Left colon (tissue), 2 donors: ENCODE measurements around the gene MALL. TPM values are rescaled to one million over a fixed set of nuclear protein-coding genes. Genes with fewer than 3 reads are reported as not detected.
A peak's percentile ranks its signal among the peaks of the same experiment; 100 is the strongest.
"Not testable (repeated sequence)": the region's sequence is repeated elsewhere in the genome, so short reads cannot be mapped to it uniquely, and the experiment has no call there.

ENCODE experiments used
- ATAC-seq: fragments of 200-7000 bp; cut with Tn5 transposase; one replicate; pipeline ENCODE4 v1.9.1; 2020; ENCODE audit warnings: mild to moderate bottlenecking, moderate library complexity
- DNase-seq, 2 donors: peaks; one replicate each; pipeline ENCODE4 v3.0.0-alpha.2; 2020
- intact Hi-C, 2 donors: fragments of 100-400 bp; cut with DNase I in 1 of 2; cut with micrococcal nuclease in 1 of 2; formaldehyde crosslinking; loops; one replicate each; pipeline versions ENCODE4 v1.11.2 to v1.14.0; 2022; cut with DNase I, micrococcal nuclease
- long read RNA-seq: library from polyadenylated mRNA; unstranded; transcript quantifications from one replicate; pipeline ENCODE4 v2.0.0, GENCODE V29; 2021
- total RNA-seq, 2 donors: library from RNA; stranded (reverse); fragmentation: NEBNext Ultra II Directional; extraction: Animal tissue kit (Norgen Biotek cat#: 25700); gene quantifications; one replicate each; pipeline ENCODE4 v1.2.1, GENCODE V29; 2021
- donor health status: DM: no; HTN: no; CAD: no.
- donor health status: DM: yes; HTN: yes; CAD: no.

The MALL gene
- 100 to 1,000 TPM; 368 to 561 TPM for total RNA-seq
- long read RNA-seq, transcript MALL-201 (4 exons, 3,061 nt): major isoform, 828 of 967 reads
- long read RNA-seq, partial matches to known transcripts: 55 of 967 reads
- long read RNA-seq, other reads (novel, unspliced or antisense): 82 of 967 reads

DNA sequence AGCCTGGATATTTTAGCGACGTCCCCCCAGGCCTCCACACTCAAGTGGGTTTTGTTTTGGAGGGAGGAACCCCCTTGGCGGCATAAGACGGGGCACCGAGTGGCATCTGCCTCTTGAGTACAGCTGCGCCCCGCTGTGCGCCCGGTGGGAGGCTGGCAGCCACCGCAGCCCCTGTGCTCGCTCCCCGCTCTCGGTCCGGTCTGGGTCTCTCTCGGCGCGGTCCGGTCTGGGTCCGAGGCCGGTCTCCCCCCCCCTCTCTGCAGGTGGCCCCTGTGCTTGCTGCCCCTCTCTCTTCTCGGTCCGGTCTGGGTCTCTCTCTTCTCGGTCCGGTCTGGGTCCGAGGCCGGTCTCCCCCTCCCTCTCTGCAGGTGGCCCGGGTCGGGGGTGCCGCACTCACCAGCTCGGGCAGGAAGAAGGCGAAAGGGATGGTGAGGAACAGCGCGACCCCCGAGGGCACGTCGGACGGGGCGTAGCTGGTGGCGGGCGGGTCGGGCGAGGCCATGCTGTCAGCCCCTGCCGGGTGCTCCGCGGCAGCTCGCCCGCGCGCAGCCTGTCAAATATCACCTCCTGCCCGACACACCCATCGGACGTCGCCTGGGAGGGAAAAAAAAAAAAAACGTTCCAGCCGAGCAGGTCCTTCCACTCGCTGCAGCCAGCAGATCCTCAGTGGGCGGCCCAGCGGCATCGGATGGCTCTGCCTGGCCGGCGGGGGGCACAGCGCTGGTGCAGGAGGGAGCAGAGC, at the start of gene MALL:
Gene MALL (minus strand): TSS at position 532 of the 742 bp plus-strand sequence. CDS start 30 bp downstream, at position 502.
- ATAC-seq: peak; percentile 75
- intact Hi-C loops: no loop called here
- peak; percentile 72 to 76 for DNase-seq

DNA sequence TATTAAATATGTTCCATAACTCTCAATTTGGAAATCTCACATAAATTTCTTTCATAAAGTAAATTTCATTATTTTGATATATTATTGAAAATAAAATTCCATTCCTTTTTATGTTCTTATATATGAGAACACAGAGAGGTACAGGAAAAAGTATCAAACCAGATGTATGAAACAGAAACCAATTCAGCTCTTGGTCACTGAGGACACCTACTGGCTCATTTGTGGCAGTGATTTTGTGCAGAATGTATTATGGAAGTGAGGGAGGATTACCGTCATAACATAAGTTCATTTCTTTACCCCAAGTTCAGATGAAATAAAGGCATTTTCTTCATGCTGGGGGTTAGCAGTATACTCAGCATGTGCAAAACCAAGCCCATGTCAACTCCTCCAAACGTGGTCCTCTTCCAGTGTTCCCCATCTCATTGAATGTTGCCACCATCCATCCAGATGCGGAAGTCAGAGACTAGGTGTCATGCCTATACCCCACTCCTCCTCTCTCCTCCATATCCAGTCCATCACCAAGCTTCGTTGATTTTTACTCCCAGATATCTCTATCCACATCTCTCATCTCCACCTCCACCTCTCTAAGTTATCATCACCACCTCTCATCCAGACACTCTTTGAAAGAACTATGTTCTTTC, 41.7 kb upstream of the MALL start:
- DNase-seq: peak in 1 of 2 donors; percentile 13
- ATAC-seq: peak; percentile 92
- intact Hi-C loops: no loop called here

DNA sequence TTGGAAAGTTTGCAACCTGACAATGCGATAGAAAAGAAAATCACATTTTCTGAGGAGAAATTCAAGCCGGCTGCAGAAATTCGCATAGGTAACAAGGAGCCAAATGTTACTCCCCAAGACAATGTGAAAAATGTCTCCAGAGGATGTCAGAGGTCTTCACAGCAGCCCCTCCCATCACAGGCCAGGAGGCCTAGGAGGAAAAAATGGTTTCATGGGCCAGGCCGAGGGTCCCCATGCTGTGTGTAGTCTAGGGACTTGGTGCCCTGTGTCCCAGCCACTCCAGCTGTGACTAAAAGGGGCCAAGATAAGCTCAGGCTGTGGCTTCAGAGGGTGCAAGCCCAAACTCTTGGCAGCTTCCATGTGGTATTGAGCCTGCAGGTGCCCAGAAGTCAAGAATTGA, 39.2 kb upstream of the MALL start:
- intact Hi-C loops, ATAC-seq, DNase-seq: not testable (repeated sequence)

DNA sequence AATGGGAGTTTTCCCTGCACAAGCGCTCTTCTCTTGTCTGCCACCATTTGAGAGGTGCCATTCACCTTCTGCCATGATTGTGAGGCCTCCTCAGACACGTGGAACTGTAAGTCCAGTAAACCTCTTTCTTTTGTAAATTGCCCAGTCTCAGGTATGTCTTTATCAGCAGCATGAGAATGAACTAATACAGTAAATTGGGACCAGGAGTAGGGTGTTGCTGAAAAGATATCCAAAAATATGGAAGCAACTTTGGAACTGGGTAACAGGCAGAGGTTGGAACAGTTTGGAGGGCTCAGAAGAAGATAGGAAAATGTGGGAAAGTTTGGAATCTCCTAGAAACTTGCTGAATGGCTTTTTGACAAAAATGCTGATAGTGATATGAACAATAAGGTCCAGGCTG, 38.6 kb upstream of the MALL start:
- ATAC-seq, DNase-seq, intact Hi-C loops: not testable (repeated sequence)

DNA sequence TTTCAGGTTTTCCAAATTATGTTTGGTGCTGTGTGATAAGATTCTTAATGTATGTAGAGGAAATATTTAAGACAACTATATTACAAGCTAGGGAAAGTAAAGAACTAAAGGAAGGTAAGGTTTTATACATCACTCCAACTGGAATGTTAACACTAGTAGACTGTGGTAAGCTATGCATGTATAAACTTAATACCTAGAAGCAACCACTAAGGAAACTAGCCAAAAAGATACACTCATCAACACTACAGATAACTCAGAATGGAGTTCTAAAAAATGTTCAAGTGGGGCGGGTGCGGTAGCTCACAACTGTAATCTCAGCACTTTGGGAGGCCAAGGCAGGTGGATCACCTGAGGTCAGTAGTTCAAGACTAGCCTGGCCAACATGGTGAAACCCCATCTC, 37.8 kb upstream of the MALL start:
- intact Hi-C loops: no loop called here
- DNase-seq: no peak
- ATAC-seq: no peak

DNA sequence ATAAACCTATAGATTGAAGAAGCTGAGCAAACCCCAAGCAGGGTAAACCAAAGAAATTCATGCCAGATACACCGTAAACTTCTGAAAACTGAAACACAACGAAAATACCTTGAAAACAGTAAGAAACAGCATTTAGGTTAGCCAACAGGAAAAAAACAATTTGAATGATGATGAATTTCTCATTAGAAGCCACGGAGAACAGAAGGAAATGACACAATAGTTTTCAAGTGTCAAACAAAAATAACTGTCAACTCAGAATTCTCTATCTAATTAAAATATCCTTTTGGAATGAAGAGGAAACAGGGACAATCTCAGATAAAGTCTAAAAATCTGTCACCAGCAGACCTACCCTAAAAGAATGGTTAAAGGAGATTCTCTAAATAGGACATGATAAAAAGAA, 37.3 kb upstream of the MALL start:
- intact Hi-C loops: no loop called here
- ATAC-seq: no peak
- DNase-seq: no peak

DNA sequence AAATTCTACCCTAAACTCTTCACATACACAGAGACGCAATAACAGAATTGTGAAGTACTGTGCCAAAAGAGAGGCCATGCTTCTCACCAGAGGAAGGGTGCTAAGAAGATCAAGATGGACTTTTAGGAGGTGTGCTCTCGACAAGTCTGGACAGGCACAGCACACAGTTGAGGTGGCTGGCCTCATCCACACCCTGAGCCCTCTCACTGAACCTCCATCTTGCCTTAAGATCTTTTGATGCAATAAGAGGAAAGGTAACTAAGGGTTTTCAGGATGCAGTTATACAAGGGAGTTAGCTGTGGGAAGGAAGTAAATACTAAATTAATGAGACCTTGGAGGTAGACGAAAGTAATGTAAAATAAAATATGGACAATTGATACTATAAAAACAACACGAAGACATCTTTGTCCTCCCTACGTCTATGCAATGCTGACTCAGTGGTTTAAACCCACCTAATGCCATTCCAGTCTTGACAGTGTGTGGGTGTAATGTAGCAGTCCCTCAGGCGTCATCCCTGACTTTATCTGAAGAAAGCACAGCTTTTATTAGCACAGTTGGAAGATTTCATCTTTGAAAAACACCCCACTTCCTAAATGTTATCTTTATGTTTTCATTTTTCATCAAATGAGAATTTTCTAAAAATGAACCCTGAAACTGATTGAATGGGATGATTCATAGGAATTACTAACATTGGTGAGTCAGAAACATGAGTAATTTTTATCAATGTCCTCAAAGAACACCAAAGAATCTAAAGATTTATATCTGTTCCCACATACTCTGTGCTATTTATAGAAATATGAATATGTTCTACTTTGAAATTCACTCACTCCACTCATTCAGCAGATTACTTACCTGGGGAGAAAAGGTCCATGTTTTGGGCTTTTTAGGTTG, 34.0 kb upstream of the MALL start:
- no peak for DNase-seq
- intact Hi-C loops: no loop called here
- no peak for ATAC-seq

DNA sequence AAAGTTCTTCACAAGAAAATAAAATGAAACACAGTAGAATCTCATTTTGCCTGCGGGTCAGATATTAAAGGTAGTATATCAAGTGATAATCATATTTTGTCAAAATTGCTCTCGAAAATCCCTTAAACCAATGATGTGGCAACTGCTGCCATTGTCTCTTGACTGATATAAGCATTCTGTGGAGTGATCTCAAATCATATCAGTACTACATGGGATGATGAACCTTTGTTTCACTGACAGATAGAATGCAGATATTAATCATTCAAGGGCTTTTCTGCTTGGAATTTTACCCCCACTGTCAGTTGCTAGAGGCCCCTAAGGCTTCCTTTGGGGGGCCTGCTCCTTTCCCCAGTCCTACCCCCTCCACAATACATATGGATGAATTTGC, 31.3 kb upstream of the MALL start:
- ATAC-seq: no peak
- DNase-seq: no peak
- intact Hi-C loops: no loop called here

DNA sequence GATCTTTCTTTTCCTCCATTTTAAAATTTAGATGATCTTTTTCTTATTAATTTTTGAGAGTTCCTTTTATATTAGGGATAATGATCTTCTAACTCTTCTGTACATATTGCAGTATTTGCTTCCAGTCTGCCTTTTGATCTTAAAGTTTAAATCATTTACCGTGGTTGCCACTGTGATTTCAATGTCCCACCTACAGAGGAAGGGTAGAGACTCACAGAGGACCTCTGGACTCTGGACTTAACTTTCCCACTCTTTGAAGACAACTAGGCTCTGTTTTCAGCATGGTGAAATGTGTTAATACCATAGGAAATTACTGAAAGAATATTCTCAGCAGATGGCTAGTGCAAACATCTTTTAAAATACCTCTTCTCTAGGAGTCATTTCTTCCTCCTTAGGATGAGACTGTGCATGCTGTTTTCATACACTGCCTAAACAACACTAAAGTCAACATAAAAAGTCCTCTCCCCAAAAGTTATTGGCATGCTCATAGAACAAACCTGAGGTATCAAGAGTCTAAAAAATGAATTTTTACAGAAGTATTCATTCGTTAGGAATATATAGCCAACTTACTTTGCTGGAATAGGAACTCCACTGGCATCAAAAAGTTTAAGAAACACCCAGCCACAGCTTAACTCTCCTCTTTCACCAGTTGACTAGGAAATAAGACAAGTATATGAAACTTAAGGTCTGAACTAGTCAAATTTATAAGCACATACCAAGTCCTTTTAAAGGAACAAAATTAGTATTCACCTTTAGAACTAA, 30.7 kb upstream of the MALL start:
- no peak for ATAC-seq
- DNase-seq: no peak
- intact Hi-C loops: no loop called here

DNA sequence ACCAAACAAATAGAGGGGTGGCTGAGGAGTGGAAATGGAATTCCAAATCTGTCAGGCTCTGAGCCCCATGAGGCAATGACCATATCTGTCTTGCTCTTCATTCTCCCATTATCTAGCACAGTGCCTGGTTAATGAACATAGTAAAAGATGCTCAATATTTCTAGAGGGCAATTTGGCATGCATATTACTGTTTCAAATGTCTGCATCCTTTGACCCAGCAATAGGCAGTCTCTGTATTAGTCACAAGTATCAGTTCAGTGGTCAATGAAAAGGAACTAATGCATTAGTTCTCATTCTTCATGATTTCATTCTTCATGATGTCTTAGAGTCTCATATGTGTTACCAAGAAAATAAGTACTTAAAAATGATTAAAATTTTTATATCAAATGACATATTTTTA, 28.4 kb upstream of the MALL start:
- DNase-seq (no peak), ATAC-seq (no peak)
- intact Hi-C loops: no loop called here

DNA sequence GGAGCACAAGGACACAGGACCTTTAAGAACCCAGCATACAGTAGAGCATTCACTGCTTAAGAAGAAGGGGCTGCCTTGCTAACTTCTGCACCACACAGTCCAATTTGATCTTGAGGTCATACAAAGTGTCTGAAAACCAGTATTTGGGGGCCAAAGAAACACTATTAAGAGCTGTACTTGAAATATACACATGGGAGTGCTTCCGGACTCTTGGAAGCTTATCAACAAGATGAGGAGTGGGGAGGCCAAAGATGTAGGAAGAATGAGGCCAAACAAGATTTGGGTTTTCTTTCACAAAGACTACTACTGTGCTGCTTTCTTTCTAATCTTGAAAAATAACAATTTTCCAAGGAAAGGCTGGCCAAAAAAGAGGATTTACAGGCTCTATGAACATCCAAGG, 24.8 kb upstream of the MALL start:
- DNase-seq: no peak
- intact Hi-C loops: no loop called here
- no peak for ATAC-seq

DNA sequence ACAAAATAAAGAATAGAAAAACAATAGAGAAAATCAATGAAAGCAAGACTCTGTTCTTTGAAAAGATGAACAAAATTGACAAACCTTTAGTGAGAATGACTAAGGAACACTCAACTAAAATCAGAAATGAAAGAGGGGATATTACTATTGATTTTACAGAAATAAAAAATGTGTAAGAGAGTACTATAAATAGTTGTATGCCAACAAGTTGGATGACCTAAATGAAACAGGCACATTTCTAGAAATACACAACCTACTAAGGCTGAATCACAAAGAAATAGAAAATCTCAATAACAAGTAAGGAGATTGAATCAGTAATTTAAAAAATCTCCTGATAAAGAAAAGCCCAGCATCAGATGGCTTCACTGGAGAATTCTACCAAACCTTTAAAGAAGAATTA, 18.4 kb upstream of the MALL start:
- ATAC-seq (no peak), DNase-seq (no peak)
- intact Hi-C loops: no loop called here

DNA sequence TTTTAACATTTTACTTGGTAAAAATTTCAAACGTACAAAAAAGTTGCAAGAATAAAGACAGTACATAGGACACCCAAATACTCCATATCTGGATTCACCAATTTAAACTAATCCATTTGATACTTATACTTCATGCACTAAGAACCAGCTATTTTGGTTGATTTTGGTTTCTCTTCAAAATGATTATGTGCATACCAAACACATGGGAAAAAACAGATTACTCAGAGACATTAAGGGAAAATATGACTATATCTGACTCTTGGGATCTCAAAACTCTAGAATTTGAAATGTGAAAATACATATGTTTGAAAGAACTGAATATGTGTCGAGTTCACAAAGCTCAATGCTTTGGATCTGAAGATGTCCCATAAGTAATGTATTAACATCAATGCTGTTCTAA, 15.5 kb upstream of the MALL start:
- intact Hi-C loops: no loop called here
- ATAC-seq (no peak), DNase-seq (no peak)

DNA sequence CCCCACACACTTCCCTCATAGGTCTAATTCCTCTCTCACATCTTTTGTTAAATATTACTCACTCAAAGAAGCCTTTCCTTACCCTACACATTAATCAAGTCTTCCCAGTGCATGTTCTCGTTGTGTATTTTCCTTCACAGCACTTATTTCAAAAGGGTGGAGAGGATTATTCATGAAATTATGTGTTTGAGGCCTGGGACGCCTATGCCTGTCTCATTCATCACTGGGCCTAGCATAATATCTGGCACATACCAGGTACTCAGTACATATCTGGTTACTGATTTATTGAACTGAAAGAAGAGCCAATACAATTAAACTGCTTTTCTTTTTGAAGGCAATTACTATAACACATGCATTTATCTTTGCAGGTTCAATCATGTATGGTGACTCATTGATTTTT, 15.1 kb upstream of the MALL start:
- ATAC-seq (no peak), DNase-seq (no peak)
- intact Hi-C loops: no loop called here

DNA sequence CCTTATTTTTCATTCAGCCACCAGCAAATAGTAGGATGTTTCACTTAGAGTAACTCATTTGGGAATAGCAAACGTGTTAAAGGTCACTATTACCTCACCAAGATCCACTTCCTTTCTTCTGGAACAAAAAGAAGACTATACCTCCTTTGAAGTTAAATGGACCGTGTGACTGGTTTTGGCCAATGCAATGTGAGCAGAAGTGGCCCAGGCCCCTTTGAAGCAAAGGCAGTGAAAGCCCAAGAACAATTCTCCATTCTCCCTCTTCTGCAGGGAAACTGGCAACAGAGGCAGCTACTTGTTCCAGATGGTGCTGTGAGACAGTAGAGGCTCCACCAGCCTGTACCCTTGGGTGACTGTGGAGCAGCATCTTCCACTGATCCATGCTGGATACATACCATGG, 11.3 kb upstream of the MALL start:
- intact Hi-C loops: no loop called here
- ATAC-seq: no peak
- DNase-seq: no peak

DNA sequence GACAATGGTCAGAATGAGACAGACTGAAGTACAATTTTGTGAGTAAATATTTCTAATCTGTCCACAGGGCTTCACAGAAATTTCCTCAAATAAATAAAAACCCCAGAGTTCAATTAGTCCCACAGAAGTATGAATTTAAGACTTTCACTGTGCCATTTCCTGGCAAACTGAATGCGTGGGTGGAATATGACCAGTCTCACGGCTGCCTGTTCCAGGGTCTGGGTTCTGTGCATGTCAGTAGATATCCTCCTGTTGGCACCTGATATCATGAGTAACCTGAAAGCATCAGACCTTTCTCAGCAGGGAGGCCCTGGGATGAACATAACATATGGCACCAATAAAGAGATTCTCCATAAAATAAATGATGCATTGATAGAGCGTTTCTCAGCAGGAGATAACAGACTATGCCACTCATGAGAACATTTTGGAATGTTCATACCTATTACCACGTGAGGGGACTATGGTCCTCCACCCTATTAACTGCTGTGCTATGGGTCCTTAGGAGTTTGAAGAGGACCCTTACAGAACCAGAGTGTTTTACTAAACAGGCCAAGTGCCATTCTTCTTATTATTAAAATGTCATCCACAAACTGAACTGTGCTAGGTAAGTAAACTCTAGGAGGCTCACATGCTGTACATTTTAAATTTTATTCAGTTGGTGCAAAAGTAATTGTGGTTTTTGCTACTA, 10.6 kb upstream of the MALL start:
- ATAC-seq: no peak
- intact Hi-C loops: no loop called here
- DNase-seq: no peak

DNA sequence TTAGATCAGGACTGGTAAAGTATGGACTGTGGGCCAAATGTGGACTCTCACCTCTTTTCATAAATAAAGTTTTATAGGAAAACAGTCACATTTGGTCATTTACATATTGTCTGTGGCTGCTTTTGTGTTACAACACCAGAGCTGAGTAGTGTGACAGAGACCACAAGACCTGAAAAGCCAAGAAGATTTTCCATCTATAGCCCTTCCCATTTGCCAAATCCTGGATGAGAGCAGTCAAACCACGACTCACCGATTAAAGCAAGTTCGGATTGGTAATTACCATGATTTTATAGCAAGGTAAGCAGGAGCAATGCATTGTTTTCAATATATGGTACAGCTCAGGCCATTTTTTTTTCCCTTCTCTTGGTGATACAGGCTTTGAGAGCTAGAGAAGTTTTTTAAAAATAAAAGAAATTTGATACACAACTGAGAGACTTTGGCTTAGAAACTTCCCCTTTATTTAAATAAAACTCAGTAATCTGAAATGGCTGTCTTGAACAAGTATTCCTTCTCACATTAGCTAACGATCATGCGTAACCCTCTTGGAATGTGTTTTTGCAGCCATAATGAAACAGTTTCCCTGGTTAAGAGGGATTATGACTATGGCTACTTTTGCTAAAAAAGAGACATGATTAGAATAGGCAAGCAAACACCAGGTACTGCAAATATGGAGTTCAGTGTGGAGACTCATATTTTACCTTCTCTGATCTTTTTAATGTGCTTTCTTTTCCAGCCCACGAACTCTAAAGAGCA, 9.5 kb upstream of the MALL start:
- DNase-seq (no peak), ATAC-seq (no peak)
- intact Hi-C loops: no loop called here
